DOHH2 (cell line): Measurements from ENCODE around the gene SNX5.

Source experiments
- H3F3A ChIP-seq: fragments of 200-600 bp; sonication (generic), shearing (Covaris generic); 2 replicates; pipeline ENCODE4 v1.6.0; 2016; ENCODE audit warnings: antibody characterized with exemption, mild to moderate bottlenecking; ENCODE audit not compliant: control insufficient read depth, insufficient read depth
- H3K27ac ChIP-seq: fragments of 200-600 bp; sonication (generic); 2 replicates; pipeline ENCODE4 v1.5.1; 2014; ENCODE audit warnings: low read depth, mild to moderate bottlenecking, low read length, moderate library complexity
- H3K27me3 ChIP-seq: fragments of 200-600 bp; sonication (generic); 2 replicates; pipeline ENCODE4 v1.6.1; 2014; ENCODE audit warnings: mild to moderate bottlenecking, low read length, mixed read lengths; ENCODE audit not compliant: control insufficient read depth
- H3K36me3 ChIP-seq: fragments of 200-600 bp; sonication (generic); 2 replicates; pipeline ENCODE4 v1.6.1; 2014; ENCODE audit warnings: mild to moderate bottlenecking, low read length, moderate library complexity, mixed read lengths; ENCODE audit not compliant: control insufficient read depth
- H3K4me1 ChIP-seq: fragments of 200-600 bp; sonication (generic); 2 replicates; pipeline ENCODE4 v1.6.1; 2014; ENCODE audit warnings: mild to moderate bottlenecking, low read length, mixed read lengths; ENCODE audit not compliant: control insufficient read depth
- H3K4me2 ChIP-seq: fragments of 200-600 bp; sonication (generic); 2 replicates; pipeline ENCODE4 v1.6.0; 2014; ENCODE audit warnings: mild to moderate bottlenecking, low read length, moderate library complexity
- H3K4me3 ChIP-seq: fragments of 200-600 bp; sonication (generic); 2 replicates; pipeline ENCODE4 v1.5.1; 2014; ENCODE audit warnings: mild to moderate bottlenecking, low read length, mixed read lengths
- H3K79me2 ChIP-seq: fragments of 200-600 bp; sonication (generic); 2 replicates; pipeline ENCODE4 v1.6.1; 2014; ENCODE audit warnings: mild to moderate bottlenecking, low read length, mixed read lengths; ENCODE audit not compliant: control insufficient read depth
- H3K9me2 ChIP-seq: fragments of 200-600 bp; sonication (generic); replicated peaks from 2 replicates; pipeline ENCODE4 v1.6.1; 2014; ENCODE audit warnings: mild to moderate bottlenecking, low read length, mixed read lengths; ENCODE audit not compliant: control insufficient read depth
- H3K9me3 ChIP-seq: fragments of 200-600 bp; sonication (generic); 2 replicates; pipeline ENCODE4 v1.6.1; 2014; ENCODE audit warnings: antibody characterized with exemption, low read length, mixed read lengths; ENCODE audit not compliant: control insufficient read depth, insufficient read depth
- H4K20me1 ChIP-seq: fragments of 200-600 bp; sonication (generic); 2 replicates; pipeline ENCODE4 v1.6.0; 2014; ENCODE audit warnings: low read depth, mild to moderate bottlenecking, antibody characterized with exemption, low read length, moderate library complexity; ENCODE audit not compliant: control insufficient read depth, insufficient read depth
- EZH2phosphoT487 ChIP-seq: fragments of 200-600 bp; sonication (generic); IDR thresholded peaks from 2 replicates; pipeline ENCODE4 v1.6.1; 2017; ENCODE audit warnings: borderline replicate concordance, mild to moderate bottlenecking, antibody characterized with exemption, low read length, moderate library complexity, mixed read lengths
- TF ChIP-seq, protein P1 (sequence below): fragments of 200-600 bp; sonication (generic); IDR thresholded peaks from one replicate; pipeline ENCODE4 v1.5.1; 2014; ENCODE audit warnings: antibody characterized with exemption, mild to moderate bottlenecking, low read depth, low read length; ENCODE audit not compliant: poor library complexity, severe bottlenecking

Gene SNX5

GRCh38 chr20:18014411-18014810, 45.8 kb upstream of the SNX5 start:
- Histone ChIP-seq H4K20me1 (no peaks in the 10 kb centered on the region), H3K4me1 (no peaks in the 10 kb centered on the region), H3K27ac (no peak overlapping the region), H3K36me3 (no peaks in the 10 kb centered on the region), H3K4me2 (no peak overlapping the region), H3K9me2 (no peaks in the 10 kb centered on the region), H3K79me2 (no peaks in the 10 kb centered on the region), H3F3A (0 out of 2 replicates have a peak, but pooled peaks cover 2% of the 10 kb centered on the region), H3K27me3 (no peaks in the 10 kb centered on the region), H3K9me3 (no peaks in the 10 kb centered on the region), H3K4me3 (no peak overlapping the region)
- TF ChIP-seq, protein P1, sequence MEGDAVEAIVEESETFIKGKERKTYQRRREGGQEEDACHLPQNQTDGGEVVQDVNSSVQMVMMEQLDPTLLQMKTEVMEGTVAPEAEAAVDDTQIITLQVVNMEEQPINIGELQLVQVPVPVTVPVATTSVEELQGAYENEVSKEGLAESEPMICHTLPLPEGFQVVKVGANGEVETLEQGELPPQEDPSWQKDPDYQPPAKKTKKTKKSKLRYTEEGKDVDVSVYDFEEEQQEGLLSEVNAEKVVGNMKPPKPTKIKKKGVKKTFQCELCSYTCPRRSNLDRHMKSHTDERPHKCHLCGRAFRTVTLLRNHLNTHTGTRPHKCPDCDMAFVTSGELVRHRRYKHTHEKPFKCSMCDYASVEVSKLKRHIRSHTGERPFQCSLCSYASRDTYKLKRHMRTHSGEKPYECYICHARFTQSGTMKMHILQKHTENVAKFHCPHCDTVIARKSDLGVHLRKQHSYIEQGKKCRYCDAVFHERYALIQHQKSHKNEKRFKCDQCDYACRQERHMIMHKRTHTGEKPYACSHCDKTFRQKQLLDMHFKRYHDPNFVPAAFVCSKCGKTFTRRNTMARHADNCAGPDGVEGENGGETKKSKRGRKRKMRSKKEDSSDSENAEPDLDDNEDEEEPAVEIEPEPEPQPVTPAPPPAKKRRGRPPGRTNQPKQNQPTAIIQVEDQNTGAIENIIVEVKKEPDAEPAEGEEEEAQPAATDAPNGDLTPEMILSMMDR = no peak
- TF ChIP-seq EZH2phosphoT487 = no peak

- Histone ChIP-seq H3K9me2 (no peaks in the 10 kb centered on the region), H3K36me3 (no peaks in the 10 kb centered on the region), H3K27ac (no peak overlapping the region), H3K79me2 (no peaks in the 10 kb centered on the region), H4K20me1 (no peaks in the 10 kb centered on the region), H3K9me3 (no peaks in the 10 kb centered on the region), H3K4me3 (no peak overlapping the region), H3K4me1 (no peaks in the 10 kb centered on the region), H3F3A (0 out of 2 replicates have a peak, but pooled peaks cover 2% of the 10 kb centered on the region), H3K27me3 (no peaks in the 10 kb centered on the region), H3K4me2 (no peak overlapping the region)
- TF ChIP-seq, protein P1 = no peak
- TF ChIP-seq EZH2phosphoT487 = no peak
Observed at GRCh38 chr20:18012901-18013300, 44.3 kb upstream of the SNX5 start.

GRCh38 chr20:18011951-18012645, 43.5 kb upstream of the SNX5 start:
- no peaks in the 10 kb centered on the region for H3K9me3 ChIP-seq
- no peak overlapping the region for H3K27ac ChIP-seq
- H3K27me3 ChIP-seq = no peaks in the 10 kb centered on the region
- no peaks in the 10 kb centered on the region for H3K9me2 ChIP-seq
- no peak overlapping the region for H3K4me3 ChIP-seq
- no peak overlapping the region for H3K4me2 ChIP-seq
- no peak for TF ChIP-seq EZH2phosphoT487
- no peaks in the 10 kb centered on the region for H3K4me1 ChIP-seq
- no peaks in the 10 kb centered on the region for H3K36me3 ChIP-seq
- no peaks in the 10 kb centered on the region for H3K79me2 ChIP-seq
- no peaks in the 10 kb centered on the region for H3F3A ChIP-seq
- no peaks in the 10 kb centered on the region for H4K20me1 ChIP-seq

GRCh38 chr20:18011482-18011881, 42.9 kb upstream of the SNX5 start:
- no peaks in the 10 kb centered on the region for H4K20me1 ChIP-seq
- H3K79me2 ChIP-seq = no peaks in the 10 kb centered on the region
- no peaks in the 10 kb centered on the region for H3F3A ChIP-seq
- no peak for TF ChIP-seq EZH2phosphoT487
- TF ChIP-seq, protein P1 = no peak
- H3K27me3 ChIP-seq = no peaks in the 10 kb centered on the region
- H3K9me3 ChIP-seq = no peaks in the 10 kb centered on the region
- no peaks in the 10 kb centered on the region for H3K9me2 ChIP-seq
- H3K4me2 ChIP-seq = no peak overlapping the region
- H3K36me3 ChIP-seq = no peaks in the 10 kb centered on the region
- H3K27ac ChIP-seq = no peak overlapping the region
- H3K4me1 ChIP-seq = no peaks in the 10 kb centered on the region
- H3K4me3 ChIP-seq = no peak overlapping the region
